HCT116 (cell line): Measurements from ENCODE around the gene C11orf91.

Experiments used
- ATF3 ChIP-seq: IDR thresholded peaks from 2 replicates; pipeline ENCODE4 v1.6.1; 2012
- CEBPB ChIP-seq: IDR thresholded peaks from 2 replicates; pipeline ENCODE4 v1.6.1; 2012; ENCODE audit warnings: low read depth
- CTCF ChIP-seq, 3 experiments: fragments of 200-600 bp in 1 of 3; sonication (generic) in 1 of 3; IDR thresholded peaks in 2 of 3; conservative IDR thresholded peaks in 1 of 3; 2 replicates each; pipeline ENCODE4 v1.5.1; 2012 to 2017; ENCODE audit warnings: low read depth in 2 of 3, low read length in 2 of 3, antibody characterized with exemption in 1 of 3, borderline replicate concordance in 1 of 3, control low read depth in 1 of 3, mild to moderate bottlenecking in 1 of 3, mixed read lengths in 1 of 3, mixed run types in 1 of 3, moderate library complexity in 1 of 3; ENCODE audit not compliant: insufficient read depth in 1 of 3
- EZH2 ChIP-seq: fragments of 200-600 bp; sonication (generic); IDR thresholded peaks from 2 replicates; pipeline ENCODE4 v1.6.1; 2017; ENCODE audit warnings: antibody characterized with exemption, mixed run types
- EZH2phosphoT487 ChIP-seq: fragments of 200-600 bp; IDR thresholded peaks from 2 replicates; pipeline ENCODE4 v1.6.1; 2018; ENCODE audit warnings: antibody characterized with exemption, borderline replicate concordance
- POLR2AphosphoS5 ChIP-seq: IDR thresholded peaks from 2 replicates; pipeline ENCODE4 v1.6.1; 2011; ENCODE audit warnings: mild to moderate bottlenecking, low read depth, low read length, moderate library complexity
- ZFX ChIP-seq: fragments of 450-650 bp; IDR thresholded peaks from 2 replicates; pipeline ENCODE4 v1.6.1; 2017
- ZNF274 ChIP-seq: fragments of 200-500 bp; sonication (Bioruptor generic); IDR thresholded peaks from 2 replicates; pipeline ENCODE4 v1.6.1; 2014; ENCODE audit warnings: mild to moderate bottlenecking, low read depth, low read length, inconsistent platforms

GRCh38 chr11:33695051-33695566 is 5.5 kb downstream of the C11orf91 start:
- TF ChIP-seq CTCF (IDR thresholded peaks at IDR 0.05 in 2 of 3, conservative IDR thresholded peaks at IDR 0.05 in 1 of 3; ENCODE audit: borderline replicate concordance in 1 of 3, insufficient read depth in 1 of 3, low read depth in 2 of 3, low read length in 2 of 3) (no peak), EZH2phosphoT487 (no peak), EZH2 (no peak), ATF3 (no peak), CEBPB (no peak), ZFX (no peak), ZNF274 (no peak), POLR2AphosphoS5 (no peak)
